GM12874 (cell line): Measurements from ENCODE around the gene NFASC.

Source experiments
- CTCF ChIP-seq: IDR thresholded peaks from 2 replicates; pipeline ENCODE4 v1.5.1; 2011; ENCODE audit warnings: low read depth, mild to moderate bottlenecking, control low read depth, low read length, moderate library complexity; ENCODE audit not compliant: insufficient read depth

The NFASC gene

GRCh38 chr1:204896787-204897469 lies 26.3 kb downstream of the NFASC start:
- TF ChIP-seq CTCF, result no peak

GRCh38 chr1:204900721-204901120 lies 30.1 kb downstream of the NFASC start:
- no peak for TF ChIP-seq CTCF

DNA sequence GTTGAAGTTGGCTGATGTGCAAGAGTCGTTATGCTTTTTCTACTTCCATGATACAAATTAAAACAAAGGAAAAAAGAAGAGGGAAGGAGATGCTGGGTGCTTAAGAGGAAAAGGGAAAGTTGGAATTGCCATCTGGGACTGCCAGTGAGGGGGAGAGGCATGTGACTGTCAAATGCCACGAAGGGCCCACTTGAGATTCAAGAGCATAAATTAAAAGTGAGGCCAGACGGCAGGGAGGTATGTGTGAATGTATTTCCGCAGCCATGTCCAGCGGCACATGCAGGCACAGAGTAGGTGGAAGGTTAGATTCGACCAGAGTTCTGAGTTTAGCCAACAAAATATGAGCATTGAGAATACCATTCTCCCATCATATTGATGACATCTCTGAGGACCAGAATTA lies 32.0 kb downstream of the NFASC start:
- no peak for TF ChIP-seq CTCF

- TF ChIP-seq CTCF, result no peak
Observed at GRCh38 chr1:204904228-204904810, 33.7 kb downstream of the NFASC start.

DNA sequence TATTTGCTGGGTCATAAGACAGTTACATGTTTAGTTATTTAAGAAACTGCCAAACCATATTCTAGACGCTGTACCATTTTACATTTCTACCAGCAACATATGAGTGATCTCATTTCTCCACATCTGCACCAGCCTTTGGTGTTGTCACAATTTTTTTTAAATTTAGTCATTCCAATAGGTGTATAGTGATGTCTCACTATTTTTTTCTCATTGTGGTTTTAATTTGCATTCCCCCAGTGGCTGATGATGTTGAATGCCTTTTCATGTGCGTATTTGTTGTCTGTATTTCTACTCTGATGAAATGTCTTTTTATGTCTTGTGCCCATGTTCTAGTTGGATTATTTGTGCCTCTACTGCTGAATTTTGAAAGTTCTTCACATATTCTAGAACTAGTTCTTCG lies 38.4 kb downstream of the NFASC start:
- no peak for TF ChIP-seq CTCF

DNA sequence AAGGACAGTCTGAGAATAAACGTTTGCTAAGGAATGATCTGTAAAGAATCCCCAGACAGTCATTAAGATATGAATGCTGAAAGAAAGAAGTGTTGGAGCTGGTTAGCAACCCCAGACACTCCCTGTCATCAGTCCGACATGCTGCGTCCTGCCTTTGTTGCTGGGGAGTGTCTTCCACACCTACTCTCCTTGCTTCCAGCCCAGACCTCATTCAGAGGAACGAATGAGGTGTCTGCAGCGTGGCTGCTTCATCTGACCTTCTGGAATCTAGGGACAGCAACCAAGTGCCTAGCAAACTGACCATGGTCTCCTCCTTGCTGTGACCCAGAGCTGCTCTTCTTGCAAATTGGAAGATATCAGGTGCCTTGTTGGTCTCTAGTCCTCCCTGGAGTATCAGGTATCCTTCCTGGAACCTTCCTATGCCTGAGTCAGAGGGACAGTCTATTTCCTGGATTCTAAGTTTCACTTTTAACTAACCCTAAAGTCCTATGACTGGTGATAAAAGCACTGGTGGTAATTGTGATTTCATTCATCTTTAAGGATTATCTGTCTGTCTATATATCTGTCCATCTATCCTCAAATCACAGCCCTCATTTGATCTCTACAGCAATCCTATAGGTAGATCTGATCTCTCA lies 45.3 kb downstream of the NFASC start:
- TF ChIP-seq CTCF, result no peak

DNA sequence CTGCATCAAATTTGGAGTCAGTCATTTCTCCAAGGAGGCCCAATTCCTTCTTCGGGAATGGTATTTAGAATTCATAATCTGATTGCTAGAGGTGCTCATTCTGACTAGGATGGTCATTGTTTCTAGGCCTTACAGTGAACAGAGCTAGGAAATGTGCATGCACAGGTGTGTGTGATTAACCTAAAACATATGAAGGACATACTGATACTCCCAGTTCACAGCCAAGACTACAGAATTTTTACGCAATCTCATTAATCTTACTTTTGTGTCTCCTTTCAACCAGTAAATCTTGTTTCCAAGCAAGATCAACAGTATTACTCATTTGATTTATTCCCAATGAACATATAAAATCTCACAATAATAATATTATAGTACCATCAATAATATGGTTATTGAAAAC lies 47.1 kb downstream of the NFASC start:
- no peak for TF ChIP-seq CTCF
